ENCODE measurements around the gene OPCML. TPM values are rescaled to one million over a fixed set of nuclear protein-coding genes. Genes with fewer than 3 reads are reported as not detected.

OPCML gene
- total RNA-seq, 1 experiment from 2014 or later, result 0.94 TPM

- WGBS (ENCODE audit: extremely low coverage, insufficient read length, low lambda C conversion rate), result no CpG with 5 or more reads among the region's 5 CpGs
- H2BK120ac ChIP-seq (ENCODE audit: low read depth, low read length, poor library complexity, severe bottlenecking), result no peak overlapping the region
- Mint-ChIP-seq H3K27ac (no peak overlapping the region), H3K9me3 (no peaks in the 10 kb centered on the region), H3K36me3 (ENCODE audit: insufficient read depth in 1 of 3, low read depth in 3 of 3) (no peaks in the 10 kb centered on the region), H3K4me3 (no peak overlapping the region), H3K4me1 (no peaks in the 10 kb centered on the region), H3K27me3 (ENCODE audit: low read depth) (peaks cover 2% of the 10 kb centered on the region; the same call in 1 of the 2 replicates)
- no peak overlapping the region for H4K8ac ChIP-seq (replicated peaks; ENCODE audit: insufficient read length, low read depth, low read length)
- no peak overlapping the region for H2BK12ac ChIP-seq (ENCODE audit: insufficient read length, low read depth, low read length)
- H3K27ac ChIP-seq (ENCODE audit: insufficient read length, low read depth, low read length), result no peak overlapping the region
- H3K4me1 ChIP-seq (ENCODE audit: insufficient read depth, low read length), result no peaks in the 10 kb centered on the region
- H3K18ac ChIP-seq (ENCODE audit: insufficient read length, low read depth, low read length), result no peak overlapping the region
- no peak overlapping the region for H2AFZ ChIP-seq (ENCODE audit: low read length)
- H2BK5ac ChIP-seq (ENCODE audit: insufficient read length, low read length), result no peak overlapping the region
- no peak overlapping the region for H2BK20ac ChIP-seq (ENCODE audit: low read depth, low read length, poor library complexity, severe bottlenecking)
- H3K4me2 ChIP-seq (ENCODE audit: insufficient read depth, insufficient read length, low read length), result no peak overlapping the region
- H2BK15ac ChIP-seq (ENCODE audit: low read depth, low read length), result no peak overlapping the region
- H3K9me3 ChIP-seq (ENCODE audit: control insufficient read depth, low read depth, low read length), result no peaks in the 10 kb centered on the region
- no peak for DNase-seq
- no peaks in the 10 kb centered on the region for H4K20me1 ChIP-seq (ENCODE audit: control insufficient read depth, insufficient read depth, insufficient read length)
- no peaks in the 10 kb centered on the region for H3K23me2 ChIP-seq (ENCODE audit: insufficient read length, low read depth, low read length, poor library complexity, severe bottlenecking)
- no peak overlapping the region for H2AK5ac ChIP-seq (ENCODE audit: insufficient read length, low read length)
- no peaks in the 10 kb centered on the region for H3K27me3 ChIP-seq (ENCODE audit: insufficient read depth, low read length)
- no peaks in the 10 kb centered on the region for H3K79me1 ChIP-seq (ENCODE audit: insufficient read depth, low read depth, low read length, poor library complexity, severe bottlenecking)
- H3K23ac ChIP-seq (ENCODE audit: insufficient read length, low read depth, low read length), result no peak overlapping the region
- no peaks in the 10 kb centered on the region for H3K79me2 ChIP-seq (ENCODE audit: insufficient read depth, low read length)
- no peak overlapping the region for H3K9ac ChIP-seq (ENCODE audit: extremely low read depth, insufficient read length, low read length)
- no peak overlapping the region for H4K91ac ChIP-seq (ENCODE audit: insufficient read length, low read depth, low read length)
- H3K4ac ChIP-seq (ENCODE audit: low read depth, low read length), result no peak overlapping the region
- no peak overlapping the region for H3K56ac ChIP-seq (ENCODE audit: insufficient read length, low read depth, low read length)
- no peak overlapping the region for H3T11ph ChIP-seq (ENCODE audit: low read length)
- H4K5ac ChIP-seq (ENCODE audit: insufficient read length, low read depth, low read length), result no peak overlapping the region
- H3K14ac ChIP-seq (ENCODE audit: insufficient read depth, low read length), result no peak overlapping the region
- no peak for TF ChIP-seq CTCF (conservative IDR thresholded peaks at IDR 0.05)
These were observed 360.0 kb downstream of the OPCML start for GRCh38 chr11:133172349-133172748.

Data from H9 (cell line).